Transverse colon (tissue), 4 donors: ENCODE measurements around the gene MPPED1. TPM values are rescaled to one million over a fixed set of nuclear protein-coding genes. Genes with fewer than 3 reads are reported as not detected.

Source experiments
- DNase-seq: peaks from one replicate; pipeline ENCODE4 v3.0.0-alpha.2; 2019
- H3K27ac ChIP-seq, 4 donors: fragments of 200-600 bp; sonication (generic); 2 replicates each; pipeline ENCODE4 v1.5.1; 2016 to 2018; ENCODE audit warnings: inconsistent platforms in 4 of 4
- H3K27me3 ChIP-seq: fragments of 200-600 bp; sonication (generic); 2 replicates; pipeline ENCODE4 v1.5.1; 2017; ENCODE audit warnings: inconsistent platforms
- H3K36me3 ChIP-seq, 4 donors: fragments of 200-600 bp; sonication (generic); 2 replicates each; pipeline ENCODE4 v1.5.1; 2017 to 2019; ENCODE audit warnings: inconsistent platforms in 4 of 4
- H3K4me1 ChIP-seq, 4 donors: fragments of 200-600 bp; sonication (generic); 2 replicates each; pipeline ENCODE4 v1.5.1; 2017 to 2020; ENCODE audit warnings: inconsistent platforms in 4 of 4
- H3K4me3 ChIP-seq, 4 donors: fragments of 200-600 bp; sonication (generic); 1 replicate in 1 of 4; 2 replicates in 3 of 4; pipeline versions ENCODE4 v1.5.1 to v1.6.1; 2017 to 2019; ENCODE audit warnings: inconsistent platforms in 4 of 4
- H3K9me3 ChIP-seq, 2 donors: fragments of 200-600 bp; sonication (generic); 2 replicates each; pipeline ENCODE4 v1.5.1; 2017 to 2019; ENCODE audit warnings: inconsistent platforms in 2 of 2
- EP300 ChIP-seq: sonication (generic); formaldehyde crosslinking; IDR thresholded peaks from one replicate; pipeline ENCODE4 v1.6.1; 2017; ENCODE audit warnings: antibody characterized with exemption, low read depth
- POLR2A ChIP-seq: fragments of 450-650 bp; IDR thresholded peaks from one replicate; pipeline ENCODE4 v1.6.1; 2016; ENCODE audit warnings: antibody characterized with exemption, mild to moderate bottlenecking, moderate library complexity
- POLR2AphosphoS5 ChIP-seq, 3 donors: sonication (generic); formaldehyde crosslinking; IDR thresholded peaks; one replicate each; pipeline ENCODE4 v1.6.1; 2016; ENCODE audit warnings: antibody characterized with exemption in 3 of 3
- WGBS, 2 donors: methylation state at CpG; one replicate each; pipeline ENCODE4 v1.1.5; 2018; ENCODE audit warnings: low coverage in 1 of 2; 5-methylcytosine and 5-hydroxymethylcytosine counted together
- in situ Hi-C, 4 donors: fragments of 200-750 bp; cut with MboI; loops; one replicate each; pipeline versions ENCODE4 v1.15.0 to v1.15.1; 2017; ENCODE audit warnings: low sequenced_read_pairs in 3 of 4, low pct_ligation_motif_present in 1 of 4, low pct_unique_long_range_greater_than_20kb in 1 of 4
- intact Hi-C: fragments of 100-400 bp; cut with DNase I; formaldehyde crosslinking; loops from one replicate; pipeline ENCODE4 v1.15.1; 2023; ENCODE audit warnings: low total_unique reads
- total RNA-seq, 4 donors: library from RNA; depleted of rRNA; stranded (reverse); fragments of >200 nt; gene quantifications; one replicate each; pipeline ENCODE4 v1.1.0, GENCODE V29; 2016
- TF ChIP-seq, protein P1 (sequence below), 5 experiments: fragments of 200-600 bp in 3 of 5; fragments of 450-650 bp in 2 of 5; sonication (generic) in 3 of 5; IDR thresholded peaks; 1 replicate in 2 of 5; 2 replicates in 3 of 5; pipeline ENCODE4 v1.5.1; 2016 to 2017; ENCODE audit warnings: antibody characterized with exemption in 5 of 5, inconsistent platforms in 3 of 5, mild to moderate bottlenecking in 2 of 5, moderate library complexity in 1 of 5

Gene MPPED1
- total RNA-seq, 4 donors from 2014 or later: not detected

DNA sequence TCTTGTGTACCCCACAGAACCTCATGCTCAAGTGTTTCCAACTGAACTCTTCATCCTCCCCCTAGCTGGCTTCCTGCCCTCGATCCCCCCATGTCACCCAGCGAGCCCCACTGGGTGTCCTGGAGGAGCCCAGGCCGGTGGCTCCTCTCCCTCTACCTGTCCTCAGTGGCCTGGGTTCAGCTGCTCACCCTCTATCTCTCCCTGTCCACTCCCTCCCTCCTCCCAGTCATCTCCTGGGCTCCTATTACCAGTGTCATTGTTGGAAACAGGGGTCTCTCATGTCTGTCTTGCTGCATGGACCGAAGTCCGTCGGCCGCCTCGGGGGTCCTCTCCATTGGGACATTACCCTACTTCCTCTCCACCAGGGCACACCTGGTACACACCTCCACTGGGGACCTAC is 12.9 kb upstream of the MPPED1 start:
- TF ChIP-seq, protein P1, sequence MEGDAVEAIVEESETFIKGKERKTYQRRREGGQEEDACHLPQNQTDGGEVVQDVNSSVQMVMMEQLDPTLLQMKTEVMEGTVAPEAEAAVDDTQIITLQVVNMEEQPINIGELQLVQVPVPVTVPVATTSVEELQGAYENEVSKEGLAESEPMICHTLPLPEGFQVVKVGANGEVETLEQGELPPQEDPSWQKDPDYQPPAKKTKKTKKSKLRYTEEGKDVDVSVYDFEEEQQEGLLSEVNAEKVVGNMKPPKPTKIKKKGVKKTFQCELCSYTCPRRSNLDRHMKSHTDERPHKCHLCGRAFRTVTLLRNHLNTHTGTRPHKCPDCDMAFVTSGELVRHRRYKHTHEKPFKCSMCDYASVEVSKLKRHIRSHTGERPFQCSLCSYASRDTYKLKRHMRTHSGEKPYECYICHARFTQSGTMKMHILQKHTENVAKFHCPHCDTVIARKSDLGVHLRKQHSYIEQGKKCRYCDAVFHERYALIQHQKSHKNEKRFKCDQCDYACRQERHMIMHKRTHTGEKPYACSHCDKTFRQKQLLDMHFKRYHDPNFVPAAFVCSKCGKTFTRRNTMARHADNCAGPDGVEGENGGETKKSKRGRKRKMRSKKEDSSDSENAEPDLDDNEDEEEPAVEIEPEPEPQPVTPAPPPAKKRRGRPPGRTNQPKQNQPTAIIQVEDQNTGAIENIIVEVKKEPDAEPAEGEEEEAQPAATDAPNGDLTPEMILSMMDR (IDR thresholded peaks at IDR 0.05): no peak
- TF ChIP-seq POLR2AphosphoS5 (IDR thresholded peaks at IDR 0.05) (no peak), EP300 (no peak)
- Histone ChIP-seq H3K27me3 (peaks cover 3% of the 10 kb centered on the region), H3K4me1 (no peaks in the 10 kb centered on the region), H3K27ac (no peak overlapping the region), H3K9me3 (no peaks in the 10 kb centered on the region), H3K4me3 (no peak overlapping the region), H3K36me3 (no peaks in the 10 kb centered on the region)
- no peak for DNase-seq
- 86% methylated on average over 8 of the region's 8 CpGs; no CpG with 5 or more reads in 1 of the 2 donors for WGBS, 2 donors
- in situ Hi-C loops: loop anchor here in 1 of 4 donors (25.0 kb wide), 1 partner anchor 413 kb away; the partner anchor contains the start of gene EFCAB6
- intact Hi-C loops: no loop called here

DNA sequence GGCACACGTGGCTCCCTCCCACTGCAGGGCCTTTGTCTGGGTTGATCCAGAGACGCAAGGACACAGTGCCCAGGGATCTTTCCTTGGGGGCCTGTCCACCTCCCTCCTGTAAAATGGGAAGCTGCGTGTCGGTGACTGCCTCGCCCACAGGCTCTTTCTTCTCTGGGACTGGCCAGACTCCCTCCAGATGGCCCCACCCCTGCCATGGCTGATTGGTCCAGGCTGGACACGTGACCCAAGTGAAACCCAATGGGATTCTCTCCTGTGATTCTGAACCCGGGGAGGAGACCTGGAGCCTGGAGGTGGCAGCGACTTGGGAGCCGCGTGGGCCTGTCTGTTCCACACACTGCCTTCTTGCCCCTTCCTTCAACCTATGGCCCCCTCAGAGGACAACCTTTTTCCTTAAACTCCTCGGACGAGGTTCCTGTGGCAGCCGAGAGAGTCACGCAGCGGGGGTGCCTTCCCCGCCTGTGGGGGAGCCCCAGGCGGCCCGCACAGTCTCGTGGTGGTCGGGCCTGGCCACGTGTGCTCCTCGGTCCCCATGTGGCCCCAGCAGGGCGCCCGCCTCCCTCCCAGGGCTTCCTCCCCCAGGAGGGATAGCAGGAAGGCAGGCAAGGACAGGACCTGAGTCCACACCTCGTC is 12.4 kb upstream of the MPPED1 start:
- no peaks in the 10 kb centered on the region for H3K4me1 ChIP-seq
- 77% methylated on average over 17 of the region's 25 CpGs; no CpG with 5 or more reads in 1 of the 2 donors for WGBS, 2 donors
- no peak for DNase-seq
- no peaks in the 10 kb centered on the region for H3K36me3 ChIP-seq
- in situ Hi-C loops (loop anchor here in 1 of 4 donors (25.0 kb wide), 1 partner anchor 413 kb away; the partner anchor contains the start of gene EFCAB6), intact Hi-C loops (no loop called here)
- TF ChIP-seq POLR2AphosphoS5 (IDR thresholded peaks at IDR 0.05): no peak
- TF ChIP-seq, protein P1 (IDR thresholded peaks at IDR 0.05): no peak
- no peak for TF ChIP-seq POLR2A
- TF ChIP-seq EP300: no peak
- H3K27ac ChIP-seq: no peak overlapping the region
- H3K27me3 ChIP-seq: peaks cover 3% of the 10 kb centered on the region
- H3K9me3 ChIP-seq: no peaks in the 10 kb centered on the region
- no peak overlapping the region for H3K4me3 ChIP-seq

DNA sequence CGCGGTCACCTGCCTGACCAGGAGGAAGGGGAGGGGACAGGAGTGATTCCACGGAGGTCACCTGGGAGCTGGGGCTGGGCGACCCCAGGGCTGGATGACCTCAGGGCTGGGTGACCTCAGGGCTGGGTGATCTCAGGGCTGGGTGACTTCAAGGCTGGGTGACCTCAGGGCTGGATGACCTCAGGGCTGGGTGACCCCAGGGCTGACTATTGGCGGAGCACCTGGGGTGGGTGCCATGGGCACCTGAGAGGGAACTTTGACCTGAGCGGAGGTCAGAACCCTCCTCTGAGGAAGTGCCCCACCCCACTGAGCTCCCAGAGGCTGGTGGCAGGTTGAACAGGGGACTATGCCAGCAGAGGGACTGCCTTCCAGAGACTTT is 11.8 kb upstream of the MPPED1 start:
- intact Hi-C loops: no loop called here
- Histone ChIP-seq H3K27ac (no peak overlapping the region), H3K4me3 (no peak overlapping the region), H3K36me3 (no peaks in the 10 kb centered on the region), H3K27me3 (peaks cover 3% of the 10 kb centered on the region), H3K9me3 (no peaks in the 10 kb centered on the region), H3K4me1 (no peaks in the 10 kb centered on the region)
- 84% methylated on average over 5 of the region's 6 CpGs; no CpG with 5 or more reads in 1 of the 2 donors for WGBS, 2 donors
- TF ChIP-seq EP300: no peak
- TF ChIP-seq, protein P1 (IDR thresholded peaks at IDR 0.05): no peak
- no peak for TF ChIP-seq POLR2AphosphoS5 (IDR thresholded peaks at IDR 0.05)
- TF ChIP-seq POLR2A: no peak
- no peak for DNase-seq
- in situ Hi-C loops: loop anchor here in 1 of 4 donors (25.0 kb wide), 1 partner anchor 412 kb away; the partner anchor contains the start of gene EFCAB6

DNA sequence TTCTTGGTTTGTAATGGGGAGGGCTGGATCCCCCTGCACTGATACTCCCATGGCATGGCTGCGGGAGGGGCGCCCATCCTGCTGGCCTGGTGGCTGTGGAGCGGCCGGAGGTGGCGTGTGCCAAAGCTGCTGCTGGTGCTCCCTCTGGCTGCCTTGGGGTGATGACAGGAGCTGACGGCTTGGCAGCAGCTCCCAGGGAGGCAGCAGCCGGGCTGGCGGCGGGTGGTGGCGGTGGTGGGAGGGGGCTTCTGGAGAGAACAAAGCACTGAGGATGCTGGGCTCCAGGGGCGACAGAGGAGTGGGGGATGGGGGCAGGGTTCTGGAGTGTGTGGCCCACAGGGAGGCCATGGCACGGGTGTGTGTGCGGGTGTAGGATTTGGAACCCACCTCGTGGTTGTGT is 11.4 kb upstream of the MPPED1 start:
- H3K9me3 ChIP-seq: no peaks in the 10 kb centered on the region
- in situ Hi-C loops (no loop called here), intact Hi-C loops (no loop called here)
- peaks cover 3% of the 10 kb centered on the region for H3K27me3 ChIP-seq
- no peak for DNase-seq
- 75% methylated on average over 14 of the region's 14 CpGs; no CpG with 5 or more reads in 1 of the 2 donors for WGBS, 2 donors
- H3K36me3 ChIP-seq: no peaks in the 10 kb centered on the region
- no peak overlapping the region for H3K4me3 ChIP-seq
- no peaks in the 10 kb centered on the region for H3K4me1 ChIP-seq
- no peak overlapping the region for H3K27ac ChIP-seq
- TF ChIP-seq, protein P1 (IDR thresholded peaks at IDR 0.05): no peak
- TF ChIP-seq EP300: no peak
- no peak for TF ChIP-seq POLR2AphosphoS5 (IDR thresholded peaks at IDR 0.05)
- no peak for TF ChIP-seq POLR2A
